ENCODE results near the gene NSMF.

NSMF gene

GRCh38 chr9:137449081-137449844, 9.9 kb downstream of the NSMF start:
- no peak for DNase-seq

GRCh38 chr9:137448602-137448962, 10.6 kb downstream of the NSMF start:
- no peak for DNase-seq

- DNase-seq, result peak in 15 of 56 donors; percentile 25 to 60 (median 48)
Measured at GRCh38 chr9:137447722-137448601, 11.2 kb downstream of the NSMF start.

GRCh38 chr9:137446851-137447471, 12.2 kb downstream of the NSMF start:
- peak in 4 of 56 donors; percentile 29 to 43 (median 37) for DNase-seq

GRCh38 chr9:137445930-137446431, 13.2 kb downstream of the NSMF start:
- no peak for DNase-seq

- peak in 34 of 56 donors; percentile 17 to 81 (median 46) for DNase-seq
Measured at GRCh38 chr9:137445275-137445807, 13.8 kb downstream of the NSMF start.

- no peak for DNase-seq
Measured at GRCh38 chr9:137444106-137444790, 14.9 kb downstream of the NSMF start.

GRCh38 chr9:137441935-137442321, 17.2 kb downstream of the NSMF start:
- no peak for DNase-seq

- DNase-seq, result no peak
Measured at GRCh38 chr9:137441289-137441934, 17.7 kb downstream of the NSMF start, which contains the start of gene ENTPD8. Gene ENTPD8, minus strand, starts transcription at chr9:137441357. Its CDS starts 3,072 bp downstream, at chr9:137438285.

- no peak for DNase-seq
Measured at GRCh38 chr9:137439158-137439714, 19.9 kb downstream of the NSMF start.

- no peak for DNase-seq
Measured at GRCh38 chr9:137438591-137439157, 20.5 kb downstream of the NSMF start.

- no peak for DNase-seq
Measured at GRCh38 chr9:137437691-137438590, 21.2 kb downstream of the NSMF start.

- no peak for DNase-seq
Measured at GRCh38 chr9:137436761-137437600, 22.2 kb downstream of the NSMF start.

GRCh38 chr9:137435980-137436760, 23.0 kb downstream of the NSMF start:
- DNase-seq, result no peak

- no peak for DNase-seq
Measured at GRCh38 chr9:137435381-137435891, 23.7 kb downstream of the NSMF start.

Data from amygdala (tissue), 56 donors.